ENCODE data around the gene CAMK2G.

Gene CAMK2G

GRCh38 chr10:73768881-73769280 lies 105.5 kb downstream of the CAMK2G start:
- no peaks in the 10 kb centered on the region for H3F3A ChIP-seq (ENCODE audit: insufficient read depth, low read length)
- TF ChIP-seq EZH2 (IDR thresholded peaks at IDR 0.05; ENCODE audit: borderline replicate concordance, low read length): no peak
- peak; percentile 77 for TF ChIP-seq CTCF (IDR thresholded peaks at IDR 0.05; ENCODE audit: low read length)
- peak overlapping the region; percentile 28; the same call in 1 of the 2 replicates for H3K9ac ChIP-seq (ENCODE audit: low read length)
- peak overlapping the region; percentile 14 for H3K4me3 ChIP-seq (ENCODE audit: low read depth, low read length, poor library complexity, severe bottlenecking)
- no peaks in the 10 kb centered on the region for H3K9me2 ChIP-seq (ENCODE audit: low read depth, low read length)
- peak overlapping the region; percentile 55 for H3K4me2 ChIP-seq (ENCODE audit: low read length)
- peaks cover 8% of the 10 kb centered on the region; the same call in 1 of the 2 replicates for H3K79me2 ChIP-seq (ENCODE audit: insufficient read depth, low read length)
- no peak overlapping the region for H2AFZ ChIP-seq (ENCODE audit: low read length)
- peak overlapping the region; percentile 72 for H3K27ac ChIP-seq (ENCODE audit: low read depth, low read length, poor library complexity, severe bottlenecking)
- H3K9me3 ChIP-seq (ENCODE audit: low read length): no peaks in the 10 kb centered on the region
- H3K27me3 ChIP-seq (ENCODE audit: insufficient read depth, low read length): no peaks in the 10 kb centered on the region
- peaks cover 66% of the 10 kb centered on the region for H3K36me3 ChIP-seq (ENCODE audit: insufficient read depth, low read length)
- H3K4me1 ChIP-seq (ENCODE audit: insufficient read depth, low read length, severe bottlenecking): peaks cover 29% of the 10 kb centered on the region
- no peaks in the 10 kb centered on the region for H4K20me1 ChIP-seq (ENCODE audit: insufficient read depth, low read length)

GRCh38 chr10:73765066-73765465 lies 109.3 kb downstream of the CAMK2G start:
- H3K4me1 ChIP-seq (ENCODE audit: insufficient read depth, low read length, severe bottlenecking): peaks cover 28% of the 10 kb centered on the region
- H3K4me2 ChIP-seq (ENCODE audit: low read length): no peak overlapping the region
- peaks cover 86% of the 10 kb centered on the region for H3K36me3 ChIP-seq (ENCODE audit: insufficient read depth, low read length)

GRCh38 chr10:73763343-73763742 lies 111.0 kb downstream of the CAMK2G start:
- peaks cover 78% of the 10 kb centered on the region for H3K36me3 ChIP-seq (ENCODE audit: insufficient read depth, low read length)
- TF ChIP-seq CTCF (IDR thresholded peaks at IDR 0.05; ENCODE audit: low read length) (no peak), EZH2 (IDR thresholded peaks at IDR 0.05; ENCODE audit: borderline replicate concordance, low read length) (no peak)
- H3K27me3 ChIP-seq (ENCODE audit: insufficient read depth, low read length): no peaks in the 10 kb centered on the region

More at GRCh38 chr10:73765066-73765465, 109.3 kb downstream of the CAMK2G start:
- no peak for TF ChIP-seq EZH2 (IDR thresholded peaks at IDR 0.05; ENCODE audit: borderline replicate concordance, low read length)
- TF ChIP-seq CTCF (IDR thresholded peaks at IDR 0.05; ENCODE audit: low read length): no peak
- no peaks in the 10 kb centered on the region for H3K79me2 ChIP-seq (ENCODE audit: insufficient read depth, low read length)
- H3K27ac ChIP-seq (ENCODE audit: low read depth, low read length, poor library complexity, severe bottlenecking): no peak overlapping the region
- H3K9ac ChIP-seq (ENCODE audit: low read length): no peak overlapping the region
- no peak overlapping the region for H2AFZ ChIP-seq (ENCODE audit: low read length)
- no peaks in the 10 kb centered on the region for H4K20me1 ChIP-seq (ENCODE audit: insufficient read depth, low read length)
- H3K9me2 ChIP-seq (ENCODE audit: low read depth, low read length): no peaks in the 10 kb centered on the region
- H3K9me3 ChIP-seq (ENCODE audit: low read length): no peaks in the 10 kb centered on the region
- 0 out of 2 replicates have a peak, but pooled peaks cover 3% of the 10 kb centered on the region for H3F3A ChIP-seq (ENCODE audit: insufficient read depth, low read length)
- H3K27me3 ChIP-seq (ENCODE audit: insufficient read depth, low read length): no peaks in the 10 kb centered on the region
- no peak overlapping the region for H3K4me3 ChIP-seq (ENCODE audit: low read depth, low read length, poor library complexity, severe bottlenecking)

More at GRCh38 chr10:73763343-73763742, 111.0 kb downstream of the CAMK2G start:
- H3K4me1 ChIP-seq (ENCODE audit: insufficient read depth, low read length, severe bottlenecking): peaks cover 30% of the 10 kb centered on the region
- no peaks in the 10 kb centered on the region for H3K9me2 ChIP-seq (ENCODE audit: low read depth, low read length)
- 0 out of 2 replicates have a peak, but pooled peaks cover 9% of the 10 kb centered on the region for H3F3A ChIP-seq (ENCODE audit: insufficient read depth, low read length)
- H3K4me2 ChIP-seq (ENCODE audit: low read length): no peak overlapping the region
- no peaks in the 10 kb centered on the region for H3K9me3 ChIP-seq (ENCODE audit: low read length)
- H3K9ac ChIP-seq (ENCODE audit: low read length): no peak overlapping the region
- no peaks in the 10 kb centered on the region for H3K79me2 ChIP-seq (ENCODE audit: insufficient read depth, low read length)
- no peaks in the 10 kb centered on the region for H4K20me1 ChIP-seq (ENCODE audit: insufficient read depth, low read length)
- H3K4me3 ChIP-seq (ENCODE audit: low read depth, low read length, poor library complexity, severe bottlenecking): no peak overlapping the region
- no peak overlapping the region for H2AFZ ChIP-seq (ENCODE audit: low read length)
- H3K27ac ChIP-seq (ENCODE audit: low read depth, low read length, poor library complexity, severe bottlenecking): no peak overlapping the region
